WI38 (cell line): Measurements from ENCODE around the gene HMCN2.

Experiments
- H3K4me3 ChIP-seq: 2 replicates; pipeline ENCODE4 v1.5.1; 2011; ENCODE audit warnings: low read depth, mild to moderate bottlenecking, control low read depth, low read length
- TF ChIP-seq, protein P1 (sequence below): IDR thresholded peaks from 2 replicates; pipeline ENCODE4 v1.5.1; 2012; ENCODE audit warnings: low read depth, mild to moderate bottlenecking, control low read depth, low read length

Gene HMCN2

DNA sequence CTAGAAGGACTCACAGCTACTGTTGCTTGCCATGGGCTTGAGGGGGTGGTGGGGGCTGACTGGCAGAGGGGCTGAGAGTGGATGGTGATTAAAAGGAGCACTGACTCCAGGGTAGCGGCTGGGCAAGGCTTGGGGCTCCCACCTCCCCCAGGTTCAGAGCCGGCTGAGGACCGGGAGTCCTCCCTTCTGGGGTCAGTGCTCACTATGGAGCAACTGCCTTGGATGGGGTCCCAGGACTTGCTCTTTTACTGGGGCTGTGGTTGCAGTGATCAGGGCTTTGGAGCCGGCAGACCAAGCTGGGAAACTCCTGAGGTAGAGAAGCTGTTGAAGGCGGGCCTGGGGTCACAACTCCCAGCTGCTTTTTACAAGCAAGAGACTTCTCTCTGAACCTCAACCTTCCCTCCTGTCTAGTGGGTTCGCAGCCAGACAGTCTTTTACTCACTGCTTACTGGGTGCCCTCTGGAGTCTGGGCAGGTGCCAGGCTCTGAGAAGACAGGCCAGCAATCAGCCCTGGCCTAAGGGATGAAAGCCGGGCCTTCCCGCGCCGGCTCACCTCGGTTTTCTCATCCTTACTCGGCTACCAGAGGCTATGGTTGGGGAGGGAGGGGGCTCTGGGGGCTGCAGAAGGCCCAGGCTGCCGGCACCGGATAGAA lies 178.4 kb downstream of the HMCN2 start:
- TF ChIP-seq, protein P1, sequence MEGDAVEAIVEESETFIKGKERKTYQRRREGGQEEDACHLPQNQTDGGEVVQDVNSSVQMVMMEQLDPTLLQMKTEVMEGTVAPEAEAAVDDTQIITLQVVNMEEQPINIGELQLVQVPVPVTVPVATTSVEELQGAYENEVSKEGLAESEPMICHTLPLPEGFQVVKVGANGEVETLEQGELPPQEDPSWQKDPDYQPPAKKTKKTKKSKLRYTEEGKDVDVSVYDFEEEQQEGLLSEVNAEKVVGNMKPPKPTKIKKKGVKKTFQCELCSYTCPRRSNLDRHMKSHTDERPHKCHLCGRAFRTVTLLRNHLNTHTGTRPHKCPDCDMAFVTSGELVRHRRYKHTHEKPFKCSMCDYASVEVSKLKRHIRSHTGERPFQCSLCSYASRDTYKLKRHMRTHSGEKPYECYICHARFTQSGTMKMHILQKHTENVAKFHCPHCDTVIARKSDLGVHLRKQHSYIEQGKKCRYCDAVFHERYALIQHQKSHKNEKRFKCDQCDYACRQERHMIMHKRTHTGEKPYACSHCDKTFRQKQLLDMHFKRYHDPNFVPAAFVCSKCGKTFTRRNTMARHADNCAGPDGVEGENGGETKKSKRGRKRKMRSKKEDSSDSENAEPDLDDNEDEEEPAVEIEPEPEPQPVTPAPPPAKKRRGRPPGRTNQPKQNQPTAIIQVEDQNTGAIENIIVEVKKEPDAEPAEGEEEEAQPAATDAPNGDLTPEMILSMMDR = no peak
- H3K4me3 ChIP-seq = no peak overlapping the region

- TF ChIP-seq, protein P1 = no peak
- H3K4me3 ChIP-seq = peak within 1 kb of the TSS; percentile 10; the same call in 1 of the 2 replicates
Measured at GRCh38 chr9:130444565-130445221, 179.1 kb downstream of the HMCN2 start, which contains the start of gene ASS1. TSS of gene ASS1 (plus strand) at chr9:130444961. CDS start at chr9:130452229, 7,268 bp downstream.

DNA sequence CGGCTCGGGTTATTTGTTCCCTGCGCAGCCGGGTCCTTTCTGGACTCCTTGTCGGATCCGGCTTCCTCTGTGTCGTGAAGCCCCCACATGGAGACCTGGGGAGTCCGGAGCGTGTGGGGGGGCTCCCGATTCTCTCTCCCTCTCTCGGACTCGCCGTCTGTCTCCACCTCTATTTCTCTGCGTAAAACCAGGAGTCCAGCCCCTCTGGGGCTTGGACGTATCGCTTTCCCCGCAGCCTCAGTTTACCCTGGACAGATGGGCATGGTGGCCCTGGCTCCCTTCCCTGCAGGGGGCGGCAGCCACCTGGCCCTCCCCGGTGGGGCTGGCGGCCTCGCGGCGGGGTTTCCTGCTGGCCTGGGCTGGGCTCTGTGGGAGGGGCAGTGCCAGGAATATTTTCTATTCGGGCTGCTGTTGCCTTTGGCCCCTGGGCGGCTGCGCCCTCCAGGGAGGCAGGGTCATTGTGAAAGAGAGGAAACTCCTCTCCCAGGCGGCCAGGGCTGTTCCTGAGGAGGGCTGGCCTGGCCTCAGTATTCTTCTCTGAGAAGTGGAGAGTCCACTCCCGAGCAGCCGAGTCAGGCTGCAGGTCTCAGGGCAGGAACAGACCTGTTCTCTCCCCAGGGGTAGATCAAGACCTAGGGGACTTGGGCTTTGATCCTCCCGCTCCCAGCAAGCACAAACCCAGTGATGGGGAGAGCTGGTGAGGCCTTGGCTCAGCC lies 179.9 kb downstream of the HMCN2 start:
- TF ChIP-seq, protein P1 = no peak
- H3K4me3 ChIP-seq = no peak overlapping the region; the same call in 1 of the 2 replicates

DNA sequence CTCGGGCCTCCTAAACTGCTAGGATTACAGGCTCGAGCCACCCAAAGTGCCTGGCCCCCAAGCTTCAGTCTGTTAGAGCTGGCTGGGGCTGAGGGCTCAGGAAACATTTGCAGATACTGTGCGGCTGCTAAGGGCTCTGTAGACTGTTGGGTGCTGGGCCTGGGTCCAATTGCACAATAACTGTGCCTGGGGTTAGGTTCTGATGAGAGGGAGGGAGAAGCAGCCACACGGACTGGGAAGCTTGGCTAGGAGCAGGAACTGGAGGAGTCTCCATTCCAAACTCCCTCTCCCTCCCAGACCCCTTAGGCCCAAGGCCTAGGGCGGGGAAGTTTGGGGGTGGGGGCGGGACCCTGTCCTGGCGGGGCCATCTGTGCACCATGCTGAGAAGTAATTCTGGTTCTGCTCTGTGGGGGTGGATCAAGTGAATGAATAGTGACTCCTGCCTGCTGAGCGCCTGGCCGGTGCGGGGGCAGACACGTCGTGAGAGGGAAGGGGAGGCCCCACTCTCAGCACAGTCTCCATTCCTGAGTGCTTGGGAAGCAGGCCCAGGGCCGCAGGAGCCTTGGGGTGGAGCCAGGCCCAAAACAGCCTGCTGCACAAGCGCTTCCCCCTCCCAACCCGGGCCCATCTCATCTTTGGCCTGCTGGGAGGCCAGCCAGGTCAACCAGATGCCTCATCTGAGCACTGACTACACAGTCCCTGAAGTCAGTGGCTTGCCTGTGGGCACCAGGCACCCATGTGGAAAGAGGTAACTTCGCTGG lies 180.7 kb downstream of the HMCN2 start:
- TF ChIP-seq, protein P1 = no peak
- H3K4me3 ChIP-seq = no peak overlapping the region

DNA sequence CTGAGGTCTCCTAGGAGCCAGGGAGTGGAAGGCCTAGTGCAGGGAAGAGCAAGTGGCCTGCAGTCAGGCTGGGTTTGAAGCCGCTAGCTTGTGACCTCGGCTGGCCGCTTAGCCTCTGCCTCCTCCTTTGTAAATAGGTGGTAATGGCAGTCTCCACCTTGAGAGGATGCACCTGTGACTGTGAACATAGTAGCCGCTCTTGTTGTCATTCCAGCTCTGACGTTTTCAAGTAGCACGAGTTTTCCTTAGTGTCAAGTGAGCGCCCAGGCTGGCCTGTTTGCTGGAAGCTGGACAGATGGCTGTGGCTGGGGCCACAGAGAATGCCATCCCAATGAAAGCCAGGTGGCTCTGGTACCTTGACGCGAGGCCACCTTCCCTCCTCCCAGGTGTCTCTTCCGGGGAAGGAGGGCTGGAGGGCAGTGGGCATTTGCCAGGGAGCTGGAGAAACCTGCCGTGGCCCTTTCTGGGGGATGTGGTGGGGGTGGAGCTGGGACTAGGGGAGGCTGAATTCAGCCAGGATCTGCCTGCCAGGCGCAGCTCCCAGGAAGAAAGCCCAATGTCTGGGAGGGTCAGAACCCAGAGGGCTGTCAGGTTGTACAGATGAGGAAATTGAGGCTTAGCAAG lies 181.7 kb downstream of the HMCN2 start:
- TF ChIP-seq, protein P1 = no peak
- H3K4me3 ChIP-seq = no peak overlapping the region

DNA sequence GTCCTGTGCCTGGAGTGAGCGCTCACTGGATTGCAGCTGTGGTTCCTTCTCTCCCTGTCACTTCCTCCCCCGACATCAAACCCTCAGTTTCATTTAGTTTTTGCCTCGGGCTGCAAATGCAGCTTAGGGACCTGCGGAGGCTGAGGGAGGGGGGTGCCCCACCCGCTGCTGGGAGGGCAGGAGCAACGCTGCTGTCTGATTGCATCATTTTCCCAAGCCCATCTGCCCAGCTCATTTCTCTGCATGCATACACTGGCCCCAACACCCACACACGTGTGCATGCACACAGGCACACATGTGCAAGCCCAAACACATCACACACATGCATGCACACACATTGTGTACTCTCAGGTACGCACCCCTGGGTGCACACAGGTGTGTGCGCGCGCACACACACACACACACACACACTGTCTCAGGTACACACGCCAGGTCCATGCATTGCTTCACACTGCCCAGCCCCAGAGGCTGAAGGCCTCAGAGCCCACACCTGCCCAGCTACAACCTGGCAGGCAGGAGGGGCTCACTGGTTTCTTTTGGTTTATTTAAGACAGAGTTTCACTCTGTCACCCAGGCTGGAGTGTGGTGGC lies 182.6 kb downstream of the HMCN2 start:
- H3K4me3 ChIP-seq = no peak overlapping the region
- TF ChIP-seq, protein P1 = no peak
